SK-N-SH (cell line): ENCODE measurements around the gene ABCD1. TPM values are rescaled to one million over a fixed set of nuclear protein-coding genes. Genes with fewer than 3 reads are reported as not detected.

Experiments
- CTCF ChIA-PET: fragments of 300-600, 350-600 bp; formaldehyde crosslinking; extraction: SDS; loops from one replicate; lab custom pipeline; 2021; lab: Yijun Ruan, JAX
- POLR2A ChIA-PET: fragments of 350-600 bp; sonication (Branson Sonifier 250); formaldehyde crosslinking; extraction: SDS; loops from one replicate; lab custom pipeline; 2020; ENCODE audit warnings: antibody characterized with exemption, inconsistent platforms; lab: Yijun Ruan, JAX
- DNase-seq: peaks from one replicate; pipeline ENCODE4 v3.0.0; 2012
- H2AFZ ChIP-seq: fragments of 200-600 bp; sonication (generic); 2 replicates; pipeline ENCODE4 v1.8.1; 2016; ENCODE audit warnings: antibody characterized with exemption, mild to moderate bottlenecking, low read depth
- H3F3A ChIP-seq: fragments of 200-600 bp; sonication (generic); replicated peaks from 2 replicates; pipeline ENCODE3; 2016; ENCODE audit warnings: antibody characterized with exemption, mild to moderate bottlenecking; ENCODE audit not compliant: insufficient read depth
- H3K27ac ChIP-seq, 2 experiments: fragments of 200-500 bp in 1 of 2; fragments of 200-600 bp in 1 of 2; sonication (Bioruptor generic) in 1 of 2; sonication (generic), shearing (Covaris generic) in 1 of 2; 2 replicates each; pipeline versions ENCODE4 v1.5.1 to v1.6.1; 2014 to 2016; ENCODE audit warnings: low read depth in 2 of 2, inconsistent platforms in 1 of 2, low read length in 1 of 2, mild to moderate bottlenecking in 1 of 2, mixed read lengths in 1 of 2
- H3K27me3 ChIP-seq: fragments of 200-600 bp; sonication (generic), shearing (Covaris generic); 2 replicates; pipeline ENCODE4 v1.6.1; 2016; ENCODE audit warnings: mixed run types; ENCODE audit not compliant: insufficient read depth
- H3K36me3 ChIP-seq, 2 experiments: fragments of 200-500 bp in 1 of 2; fragments of 200-600 bp in 1 of 2; sonication (Bioruptor generic) in 1 of 2; sonication (generic) in 1 of 2; replicated peaks in 1 of 2; 2 replicates each; pipeline versions ENCODE3 to v1.5.1; 2014 to 2016; ENCODE audit warnings: low read length in 1 of 2, mild to moderate bottlenecking in 1 of 2; ENCODE audit not compliant: insufficient read depth in 2 of 2, control insufficient read depth in 1 of 2
- H3K4me1 ChIP-seq, 2 experiments: fragments of 200-500 bp in 1 of 2; fragments of 200-600 bp in 1 of 2; sonication (Bioruptor generic) in 1 of 2; sonication (generic), shearing (Covaris generic) in 1 of 2; 2 replicates each; pipeline versions ENCODE4 v1.5.1 to v1.6.1; 2014 to 2016; ENCODE audit warnings: low read depth in 1 of 2, low read length in 1 of 2, mixed run types in 1 of 2; ENCODE audit not compliant: insufficient read depth in 2 of 2, control insufficient read depth in 1 of 2
- H3K4me2 ChIP-seq: fragments of 200-600 bp; sonication (generic), shearing (Covaris generic); 2 replicates; pipeline ENCODE4 v1.6.1; 2017; ENCODE audit warnings: mixed run types
- H3K4me3 ChIP-seq, 2 experiments: fragments of 200-500 bp in 1 of 2; fragments of 200-600 bp in 1 of 2; sonication (Bioruptor generic) in 1 of 2; sonication (generic), shearing (Covaris generic) in 1 of 2; 2 replicates each; pipeline versions ENCODE4 v1.5.1 to v1.8.1; 2014 to 2016; ENCODE audit warnings: low read depth in 2 of 2, inconsistent platforms in 1 of 2, low read length in 1 of 2, mild to moderate bottlenecking in 1 of 2, mixed read lengths in 1 of 2, moderate library complexity in 1 of 2
- H3K79me2 ChIP-seq: fragments of 200-600 bp; sonication (generic); 2 replicates; pipeline ENCODE4 v1.8.1; 2017; ENCODE audit warnings: mild to moderate bottlenecking; ENCODE audit not compliant: insufficient read depth
- H3K9ac ChIP-seq: fragments of 200-600 bp; sonication (generic); 2 replicates; pipeline ENCODE4 v1.6.1; 2017; ENCODE audit warnings: mixed run types
- H3K9me2 ChIP-seq: fragments of 200-600 bp; sonication (generic); 2 replicates; pipeline ENCODE4 v1.6.1; 2017; ENCODE audit warnings: mixed run types
- H3K9me3 ChIP-seq: fragments of 200-600 bp; sonication (generic); 2 replicates; pipeline ENCODE4 v1.6.1; 2017; ENCODE audit warnings: mixed run types, mild to moderate bottlenecking, moderate library complexity
- H4K20me1 ChIP-seq: fragments of 200-600 bp; sonication (generic); 2 replicates; pipeline ENCODE4 v1.6.1; 2017; ENCODE audit warnings: mild to moderate bottlenecking, mixed run types; ENCODE audit not compliant: insufficient read depth
- CHD2 ChIP-seq: fragments of 150-350 bp; IDR thresholded peaks from 2 replicates; pipeline ENCODE4 v1.6.1; 2018; ENCODE audit warnings: low read length; ENCODE audit not compliant: partially characterized antibody
- ELF1 ChIP-seq: IDR thresholded peaks from 2 replicates; pipeline ENCODE4 v1.4.0; 2012
- EP300 ChIP-seq, 2 experiments: IDR thresholded peaks; 2 replicates each; pipeline versions ENCODE4 v1.4.0 to v1.6.1; 2012; ENCODE audit warnings: borderline replicate concordance in 1 of 2, low read depth in 1 of 2, low read length in 1 of 2
- FOXM1 ChIP-seq: IDR thresholded peaks from 2 replicates; pipeline ENCODE4 v1.4.0; 2012; ENCODE audit warnings: low read depth, mild to moderate bottlenecking
- GABPA ChIP-seq: IDR thresholded peaks from 2 replicates; pipeline ENCODE4 v1.4.0; 2012; ENCODE audit warnings: low read depth, mild to moderate bottlenecking
- GATA2 ChIP-seq: sonication (generic); formaldehyde crosslinking; IDR thresholded peaks from 2 replicates; pipeline ENCODE4 v1.5.0; 2020; ENCODE audit warnings: mild to moderate bottlenecking, missing genetic modification reagents
- IRF3 ChIP-seq: fragments of 150-350 bp; IDR thresholded peaks from 2 replicates; pipeline ENCODE4 v1.6.1; 2016; ENCODE audit warnings: mild to moderate bottlenecking, low read depth, low read length
- MEF2A ChIP-seq: IDR thresholded peaks from 2 replicates; pipeline ENCODE4 v1.4.0; 2012; ENCODE audit warnings: low read depth, borderline replicate concordance
- MXI1 ChIP-seq: IDR thresholded peaks from 2 replicates; pipeline ENCODE4 v1.6.1; 2012; ENCODE audit warnings: mild to moderate bottlenecking, low read depth, low read length, improper control_type of control experiment
- NRF1 ChIP-seq: IDR thresholded peaks from 2 replicates; pipeline ENCODE4 v1.6.1; 2012; ENCODE audit warnings: low read depth, mild to moderate bottlenecking, low read length
- POLR2AphosphoS5 ChIP-seq: IDR thresholded peaks from 2 replicates; pipeline ENCODE4 v1.6.1; 2012; ENCODE audit warnings: low read depth, low read length
- RAD21 ChIP-seq: IDR thresholded peaks from 2 replicates; pipeline ENCODE4 v1.6.1; 2012; ENCODE audit warnings: mild to moderate bottlenecking, low read length
- REST ChIP-seq: IDR thresholded peaks from 2 replicates; pipeline ENCODE4 v1.6.1; 2012; ENCODE audit warnings: mild to moderate bottlenecking, low read depth, low read length, moderate library complexity
- RXRA ChIP-seq: IDR thresholded peaks from 2 replicates; pipeline ENCODE4 v1.4.0; 2012; ENCODE audit warnings: low read depth, mild to moderate bottlenecking, borderline replicate concordance
- TAF1 ChIP-seq: IDR thresholded peaks from 2 replicates; pipeline ENCODE4 v1.6.1; 2012; ENCODE audit warnings: low read depth, mild to moderate bottlenecking, low read length, moderate library complexity, borderline replicate concordance
- TCF12 ChIP-seq: IDR thresholded peaks from 2 replicates; pipeline ENCODE4 v1.4.0; 2012
- TEAD4 ChIP-seq: IDR thresholded peaks from 2 replicates; pipeline ENCODE4 v1.4.0; 2012; ENCODE audit warnings: mild to moderate bottlenecking, borderline replicate concordance; ENCODE audit not compliant: insufficient read depth
- YY1 ChIP-seq: IDR thresholded peaks from 2 replicates; pipeline ENCODE4 v1.4.0; 2012; ENCODE audit warnings: low read depth, mild to moderate bottlenecking
- WGBS: methylation state at CpG from one replicate; pipeline ENCODE4 v1.1.6; 2017; ENCODE audit warnings: low lambda C conversion rate; 5-methylcytosine and 5-hydroxymethylcytosine counted together
- polyA plus RNA-seq, 3 experiments: library from polyadenylated mRNA; depleted of rRNA; stranded (reverse); fragments of >200 nt; gene quantifications; 2 replicates each; pipeline ENCODE4 v1.2.3, GENCODE V29; 2012
- TF ChIP-seq, protein P1 (sequence below): IDR thresholded peaks from 2 replicates; pipeline ENCODE4 v1.4.0; 2012; ENCODE audit warnings: low read depth, borderline replicate concordance
- TF ChIP-seq, protein P2 (sequence below): IDR thresholded peaks from 2 replicates; pipeline ENCODE4; 2012

Gene ABCD1
- polyA plus RNA-seq, 1 of the 3 experiments (the other 2 are of a cell fraction), result 7.9 TPM

- peak; percentile 73 for DNase-seq
- H3K27me3 ChIP-seq, result 0 out of 2 replicates have a peak, but pooled peaks cover 7% of the 10 kb centered on the region
- H3K9ac ChIP-seq, result no peak overlapping the region
- H3K4me2 ChIP-seq, result no peak overlapping the region
- ChIA-PET POLR2A (no interaction called here), CTCF (interaction anchor here (1.5 to 1.7 kb wide), 2 partner anchors 139 to 169 kb away, joined by 4 to 6 read pairs; no protein-coding TSS in a partner anchor)
- peaks cover 0 to 6% of the 10 kb centered on the region in 2 experiments for H3K36me3 ChIP-seq
- H3K27ac ChIP-seq, result peak overlapping the region in 1 of 2 experiments; percentile 50; a peak in 2 of 4 replicates
- no peaks in the 10 kb centered on the region for H3K9me3 ChIP-seq
- H3K4me1 ChIP-seq, result peaks cover 0 to 19% of the 10 kb centered on the region in 2 experiments; a peak in 1 of 4 replicates
- no peaks in the 10 kb centered on the region for H3K79me2 ChIP-seq
- no peaks in the 10 kb centered on the region for H3F3A ChIP-seq
- H4K20me1 ChIP-seq, result no peaks in the 10 kb centered on the region
- WGBS, result 58% methylated on average over 12 of the region's 24 CpGs
- no peak overlapping the region for H3K4me3 ChIP-seq
- no peak overlapping the region for H2AFZ ChIP-seq
- H3K9me2 ChIP-seq, result no peaks in the 10 kb centered on the region
- TF ChIP-seq, protein P1, sequence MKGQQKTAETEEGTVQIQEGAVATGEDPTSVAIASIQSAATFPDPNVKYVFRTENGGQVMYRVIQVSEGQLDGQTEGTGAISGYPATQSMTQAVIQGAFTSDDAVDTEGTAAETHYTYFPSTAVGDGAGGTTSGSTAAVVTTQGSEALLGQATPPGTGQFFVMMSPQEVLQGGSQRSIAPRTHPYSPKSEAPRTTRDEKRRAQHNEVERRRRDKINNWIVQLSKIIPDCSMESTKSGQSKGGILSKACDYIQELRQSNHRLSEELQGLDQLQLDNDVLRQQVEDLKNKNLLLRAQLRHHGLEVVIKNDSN, result no peak
- TF ChIP-seq POLR2AphosphoS5 (no peak), RAD21 (no peak), IRF3 (no peak), TAF1 (no peak), ELF1 (no peak), NRF1 (no peak), CHD2 (no peak), MXI1 (no peak), TCF12 (no peak), FOXM1 (no peak), REST (no peak), GATA2 (CRISPR knock-in tag) (no peak), YY1 (no peak), TEAD4 (no peak), RXRA (no peak), EP300 (IDR thresholded peaks at IDR 0.05; ENCODE audit: borderline replicate concordance in 1 of 2, low read depth in 1 of 2, low read length in 1 of 2) (no peak), MEF2A (no peak), GABPA (no peak)
- TF ChIP-seq, protein P2, sequence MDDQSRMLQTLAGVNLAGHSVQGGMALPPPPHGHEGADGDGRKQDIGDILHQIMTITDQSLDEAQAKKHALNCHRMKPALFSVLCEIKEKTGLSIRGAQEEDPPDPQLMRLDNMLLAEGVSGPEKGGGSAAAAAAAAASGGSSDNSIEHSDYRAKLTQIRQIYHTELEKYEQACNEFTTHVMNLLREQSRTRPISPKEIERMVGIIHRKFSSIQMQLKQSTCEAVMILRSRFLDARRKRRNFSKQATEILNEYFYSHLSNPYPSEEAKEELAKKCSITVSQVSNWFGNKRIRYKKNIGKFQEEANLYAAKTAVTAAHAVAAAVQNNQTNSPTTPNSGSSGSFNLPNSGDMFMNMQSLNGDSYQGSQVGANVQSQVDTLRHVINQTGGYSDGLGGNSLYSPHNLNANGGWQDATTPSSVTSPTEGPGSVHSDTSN, result no peak
Observed at GRCh38 chrX:153783378-153784013, 58.8 kb downstream of the ABCD1 start.
